K562 treated with DMSO at 1 percent for 4 hours (cell line): ENCODE measurements around the gene DDX1. TPM values are rescaled to one million over a fixed set of nuclear protein-coding genes. Genes with fewer than 3 reads are reported as not detected.

Source experiments
- total RNA-seq: library from RNA; unstranded; fragments of 300-600 nt; gene quantifications from 2 replicates; pipeline ENCODE4 v1.2.3, GENCODE V29; 2022; ENCODE audit not compliant: insufficient read depth

The DDX1 gene
- 104 and 116 TPM in 2 replicates for total RNA-seq

GRCh38 chr2:15591692-15592463 lies at the start of gene DDX1:
Gene DDX1 (plus strand): TSS chr2:15591868. CDS start chr2:15591934, 66 bp downstream.

DNA sequence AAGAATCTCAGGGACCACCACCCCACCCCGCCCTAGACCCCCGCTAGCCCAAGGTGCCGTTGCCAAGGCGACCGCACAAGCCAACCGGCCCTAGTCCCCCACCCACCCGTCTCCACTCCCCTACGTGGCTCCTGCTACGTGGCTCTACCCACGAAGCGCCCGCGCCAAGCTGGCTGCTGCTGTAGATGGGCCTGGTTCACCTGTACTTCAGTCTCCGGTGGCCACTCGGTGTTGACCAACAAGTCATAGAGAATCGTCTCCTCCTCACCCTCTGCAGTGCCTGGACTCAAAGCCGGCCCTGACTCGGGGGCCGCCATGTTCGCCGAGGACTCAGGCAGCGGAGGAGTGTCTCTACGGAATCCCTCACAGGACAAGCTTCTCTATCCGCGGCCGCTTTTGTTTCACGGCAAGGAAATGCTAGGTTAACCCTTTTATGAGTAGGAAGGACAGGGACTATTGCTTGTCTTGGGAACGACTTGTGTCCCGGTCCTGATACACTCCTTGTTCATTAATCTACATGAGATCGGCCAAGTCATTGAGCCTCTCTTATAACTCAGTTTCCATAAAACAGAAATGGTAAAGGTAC lies 30.6 kb upstream of the DDX1 start, which contains the start of gene NBAS:
TSS of gene NBAS (minus strand) at position 347 of the 586 bp plus-strand sequence. CDS start at position 317, 30 bp downstream.

Other genes starting within 250 kb of the DDX1 start
- 74.6 and 76.3 TPM in 2 replicates for gene NBAS, start 30.5 kb upstream of the DDX1 start, total RNA-seq